GM10266 (cell line): ENCODE results near the gene CFAP74.

Experiments
- DNase-seq: peaks from one replicate; pipeline ENCODE4 v3.0.0; 2012; ENCODE audit errors: extremely low spot score
- TF ChIP-seq, protein P1 (sequence below): IDR thresholded peaks from 2 replicates; pipeline ENCODE4 v1.5.1; 2012; ENCODE audit warnings: mild to moderate bottlenecking, low read depth; ENCODE audit not compliant: control insufficient read depth, insufficient read depth; ENCODE audit errors: missing control alignments

The CFAP74 gene

DNA sequence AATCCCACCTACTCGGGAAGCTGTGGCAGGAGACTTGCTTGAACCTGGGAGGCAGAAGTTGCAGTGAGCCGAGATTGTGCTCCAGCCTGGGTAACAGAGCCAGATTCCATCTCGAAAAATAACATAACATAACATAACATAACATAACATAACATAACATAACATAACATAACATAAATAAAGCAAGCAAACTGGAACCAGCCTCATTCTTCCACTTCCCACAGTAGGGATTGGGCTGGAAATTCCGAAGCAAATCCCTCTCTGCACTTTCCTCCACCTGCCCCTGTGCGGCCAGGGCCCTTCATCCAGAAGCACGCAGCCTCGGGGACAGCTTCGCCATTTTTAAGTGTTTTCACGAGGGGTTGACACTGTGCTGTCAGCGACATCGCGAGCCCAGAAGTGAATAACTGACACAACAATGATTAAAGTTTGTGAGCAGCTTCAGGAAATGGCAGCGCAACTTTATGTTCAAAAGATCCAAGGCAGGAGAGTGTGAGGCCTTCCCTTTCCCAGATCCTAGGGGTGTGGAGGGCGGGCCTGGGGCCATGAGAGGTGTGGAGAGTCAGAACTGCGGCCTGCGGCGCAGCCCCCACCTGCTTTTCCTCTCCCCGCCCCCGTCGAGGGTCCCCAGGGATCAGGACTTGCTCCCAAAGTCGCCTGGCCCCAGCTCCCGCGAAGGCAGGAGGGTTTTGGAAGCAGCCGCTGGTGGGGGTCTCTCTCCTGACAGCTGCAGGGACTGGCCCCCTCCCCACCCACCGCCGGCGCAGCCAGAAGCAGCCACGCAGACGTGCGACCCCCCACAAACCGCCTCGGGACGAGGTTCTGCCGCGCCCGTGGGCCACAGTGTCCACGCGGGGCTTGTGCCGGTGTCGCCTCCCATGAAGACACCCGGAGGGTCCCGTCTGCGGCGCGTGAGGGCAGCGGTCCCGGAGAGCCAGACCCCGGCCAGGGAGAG, 14.9 kb upstream of the CFAP74 start:
- DNase-seq = no peak
- TF ChIP-seq, protein P1, sequence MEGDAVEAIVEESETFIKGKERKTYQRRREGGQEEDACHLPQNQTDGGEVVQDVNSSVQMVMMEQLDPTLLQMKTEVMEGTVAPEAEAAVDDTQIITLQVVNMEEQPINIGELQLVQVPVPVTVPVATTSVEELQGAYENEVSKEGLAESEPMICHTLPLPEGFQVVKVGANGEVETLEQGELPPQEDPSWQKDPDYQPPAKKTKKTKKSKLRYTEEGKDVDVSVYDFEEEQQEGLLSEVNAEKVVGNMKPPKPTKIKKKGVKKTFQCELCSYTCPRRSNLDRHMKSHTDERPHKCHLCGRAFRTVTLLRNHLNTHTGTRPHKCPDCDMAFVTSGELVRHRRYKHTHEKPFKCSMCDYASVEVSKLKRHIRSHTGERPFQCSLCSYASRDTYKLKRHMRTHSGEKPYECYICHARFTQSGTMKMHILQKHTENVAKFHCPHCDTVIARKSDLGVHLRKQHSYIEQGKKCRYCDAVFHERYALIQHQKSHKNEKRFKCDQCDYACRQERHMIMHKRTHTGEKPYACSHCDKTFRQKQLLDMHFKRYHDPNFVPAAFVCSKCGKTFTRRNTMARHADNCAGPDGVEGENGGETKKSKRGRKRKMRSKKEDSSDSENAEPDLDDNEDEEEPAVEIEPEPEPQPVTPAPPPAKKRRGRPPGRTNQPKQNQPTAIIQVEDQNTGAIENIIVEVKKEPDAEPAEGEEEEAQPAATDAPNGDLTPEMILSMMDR = no peak

DNA sequence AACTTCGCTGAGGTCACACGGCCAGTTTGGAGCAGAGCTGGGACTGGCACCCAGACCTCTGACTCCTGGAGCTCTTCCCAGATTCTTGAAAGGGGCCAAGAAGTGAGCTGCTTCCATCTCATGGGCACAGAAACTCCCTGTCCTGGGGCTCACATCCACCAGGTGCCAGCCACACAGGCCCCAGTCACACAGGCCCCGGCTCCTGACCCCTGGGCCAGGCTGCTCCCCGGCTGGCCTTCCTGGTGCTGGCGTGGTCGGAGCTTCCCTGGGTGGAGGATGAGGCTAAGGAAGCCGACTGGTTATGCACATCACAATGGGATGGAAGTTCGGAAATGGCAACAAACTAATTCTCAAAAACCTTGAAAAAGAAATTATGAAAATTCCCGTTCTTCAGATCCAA, 12.5 kb upstream of the CFAP74 start:
- no peak for DNase-seq
- TF ChIP-seq, protein P1 = no peak

DNA sequence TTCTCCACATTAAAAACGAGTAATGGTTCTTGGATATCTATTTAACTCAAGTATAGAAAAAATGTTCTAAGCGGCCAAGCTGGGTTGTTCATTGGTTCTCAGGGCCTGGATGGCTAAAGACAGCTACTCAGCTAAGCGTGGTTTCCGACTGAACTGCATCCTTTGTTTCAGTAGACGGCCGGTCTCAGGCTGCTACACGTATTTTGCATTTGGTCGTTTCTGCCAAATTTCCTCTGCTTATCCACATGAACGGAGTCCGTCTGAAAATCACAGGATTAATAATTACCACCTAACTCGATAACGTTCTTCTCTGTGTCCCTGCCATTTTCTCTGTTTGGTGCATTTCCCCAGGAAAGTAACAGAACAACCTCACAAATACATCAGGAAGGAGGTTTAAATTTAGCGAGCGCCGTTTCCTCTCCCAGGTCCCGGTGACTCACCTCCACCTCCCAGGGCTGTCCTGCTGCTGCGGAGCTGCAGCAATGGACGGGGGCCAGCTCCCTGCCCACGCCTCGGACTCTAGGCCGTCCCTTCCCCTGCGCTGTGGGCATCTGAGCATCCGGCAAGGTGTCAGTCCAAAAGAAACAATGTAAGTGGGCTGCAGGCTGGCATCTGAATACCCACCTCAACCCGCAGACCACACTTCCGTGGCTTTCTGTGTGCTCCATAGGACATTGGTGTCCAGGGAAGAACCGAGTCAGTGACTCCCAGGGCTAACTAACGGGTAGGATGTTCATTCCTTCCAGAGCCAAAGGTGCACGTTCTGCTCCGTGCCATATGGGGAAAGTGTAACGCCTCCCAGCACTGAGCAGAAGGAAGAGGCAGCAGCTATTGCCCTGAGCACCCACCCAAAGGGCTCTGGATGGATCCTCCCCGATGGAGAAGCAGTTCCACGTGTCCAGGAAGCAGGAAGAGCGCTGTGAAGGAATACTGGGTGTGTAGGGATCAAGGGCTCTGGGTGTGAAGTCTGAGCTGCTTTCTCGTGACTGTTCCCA, 11.5 kb upstream of the CFAP74 start:
- TF ChIP-seq, protein P1 = no peak
- no peak for DNase-seq

DNA sequence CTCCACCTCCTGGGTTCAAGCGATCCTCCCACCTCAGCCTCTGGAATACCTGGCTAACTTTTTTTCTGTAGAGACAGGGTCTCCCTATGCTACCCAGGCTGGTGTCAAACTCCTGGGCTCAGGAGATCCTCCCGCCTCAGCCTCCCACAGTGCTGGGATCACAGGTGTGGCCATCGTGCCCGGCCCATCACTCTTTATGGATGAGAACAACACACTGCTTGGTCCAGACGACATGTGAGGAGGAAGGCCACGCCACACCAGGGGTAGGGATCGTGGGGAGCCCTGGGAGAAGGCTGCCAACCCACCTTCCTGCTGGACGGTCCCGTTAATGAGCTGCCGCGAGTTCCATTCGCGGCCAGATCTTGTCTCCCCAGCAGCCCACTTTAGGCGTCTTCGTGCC, 10.6 kb upstream of the CFAP74 start:
- TF ChIP-seq, protein P1 = no peak
- no peak for DNase-seq

DNA sequence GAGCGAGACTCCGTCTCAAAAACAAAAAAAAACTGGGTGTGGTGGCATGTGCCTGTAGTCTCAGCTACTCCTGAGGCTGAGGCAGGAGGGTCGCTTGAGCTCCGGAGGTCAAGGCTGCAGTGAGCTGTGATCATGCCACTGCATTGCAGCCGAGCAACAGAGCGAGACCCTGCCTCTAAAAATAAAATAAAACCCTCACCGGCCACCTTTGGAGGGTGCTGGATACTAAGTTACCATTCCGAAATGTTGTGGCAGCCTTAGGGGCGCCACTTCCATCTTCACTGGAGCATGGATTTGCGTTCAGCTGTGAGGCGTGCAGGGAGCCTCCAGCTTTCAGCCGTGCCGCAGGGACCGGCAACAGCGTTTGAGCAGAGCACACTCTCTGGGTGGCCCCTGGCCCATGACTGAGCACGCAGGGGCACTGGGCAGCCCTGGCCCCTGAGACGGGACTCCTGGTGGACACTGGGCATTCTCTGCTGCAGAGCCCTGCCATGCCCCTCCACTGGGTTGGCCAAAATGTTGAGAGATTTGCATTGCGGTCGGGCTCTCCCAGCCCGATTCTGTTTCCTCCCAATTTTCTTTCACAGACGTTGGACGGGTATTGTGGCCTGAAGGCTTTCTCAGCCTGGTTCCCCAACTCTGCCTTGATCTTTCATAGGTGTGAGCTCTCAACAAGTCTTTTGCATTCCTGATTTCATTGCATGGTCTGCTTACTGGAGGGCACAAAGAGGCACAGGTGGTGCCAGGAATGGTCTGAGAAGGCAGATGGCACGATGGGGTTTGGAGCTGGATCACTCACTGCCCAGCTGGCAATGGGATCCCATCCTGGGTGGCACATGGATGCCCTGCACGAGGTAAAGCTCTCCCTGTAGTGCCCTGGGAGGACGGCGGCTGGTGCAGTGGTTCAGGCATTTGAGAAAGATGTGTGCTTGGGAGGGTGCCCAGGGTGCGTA, 5.8 kb upstream of the CFAP74 start:
- TF ChIP-seq, protein P1 = no peak
- no peak for DNase-seq

DNA sequence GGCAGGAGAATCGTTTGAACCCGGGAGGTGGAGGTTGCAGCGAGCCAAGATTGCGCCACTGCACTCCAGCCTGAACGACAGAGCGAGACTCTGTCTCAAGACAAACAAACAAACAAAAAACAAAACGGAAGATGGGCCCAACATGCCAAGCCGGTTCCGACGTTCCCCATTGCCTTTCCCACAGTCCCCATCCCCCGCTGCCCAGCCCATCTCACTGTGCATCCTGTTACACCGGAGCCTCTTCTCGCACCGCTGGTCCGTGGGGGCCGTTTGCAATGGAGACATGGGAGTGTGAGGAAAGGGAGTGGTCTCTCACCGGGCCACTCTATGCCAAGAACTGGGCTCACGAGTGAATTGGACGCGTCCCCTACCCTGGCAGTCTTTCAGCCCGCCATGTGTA, 1.3 kb upstream of the CFAP74 start:
- TF ChIP-seq, protein P1 = no peak
- DNase-seq = no peak
